ENCODE results near the gene EFNA2.

GRCh38 chr19:1261538-1261797 lies 24.2 kb upstream of the EFNA2 start:
- TF ChIP-seq TCF4 (CRISPR knock-in tag; IDR thresholded peaks at IDR 0.05; ENCODE audit: borderline replicate concordance) (no peak), OSR1 (CRISPR knock-in tag; IDR thresholded peaks at IDR 0.05) (no peak), ESRRG (CRISPR knock-in tag; IDR thresholded peaks at IDR 0.05) (no peak), CREB5 (CRISPR knock-in tag; IDR thresholded peaks at IDR 0.05; ENCODE audit: low read depth) (no peak), ZNF70 (CRISPR knock-in tag; IDR thresholded peaks at IDR 0.05) (no peak), PATZ1 (CRISPR knock-in tag; IDR thresholded peaks at IDR 0.05; ENCODE audit: borderline replicate concordance) (peak; percentile 4; the same call in 1 of the 2 replicates), BACH2 (CRISPR knock-in tag; IDR thresholded peaks at IDR 0.05; ENCODE audit: borderline replicate concordance) (no peak), ARNTL (CRISPR knock-in tag; IDR thresholded peaks at IDR 0.05; ENCODE audit: borderline replicate concordance, low read depth) (no peak)
